Gastroesophageal sphincter (tissue), 3 donors: Measurements from ENCODE around the gene CYP46A1.

Experiments
- CTCF ChIP-seq, 4 experiments: fragments of 200-600 bp in 2 of 4; fragments of 450-650 bp in 2 of 4; sonication (generic) in 1 of 4; IDR thresholded peaks; one replicate each; pipeline ENCODE4 v1.5.1; 2017 to 2019; ENCODE audit warnings: antibody characterized with exemption in 4 of 4, mild to moderate bottlenecking in 2 of 4, moderate library complexity in 2 of 4
- POLR2A ChIP-seq, 2 donors: fragments of 450-650 bp; IDR thresholded peaks; one replicate each; pipeline ENCODE4 v1.6.1; 2017; ENCODE audit warnings: antibody characterized with exemption in 2 of 2, mild to moderate bottlenecking in 2 of 2, moderate library complexity in 1 of 2

GRCh38 chr14:99750746-99751450 is 66.8 kb downstream of the CYP46A1 start:
- TF ChIP-seq POLR2A (IDR thresholded peaks at IDR 0.05) (no peak), CTCF (IDR thresholded peaks at IDR 0.05) (no peak)
